Ovary (tissue), 9 donors: ENCODE results near the gene SMDT1. TPM values are rescaled to one million over a fixed set of nuclear protein-coding genes. Genes with fewer than 3 reads are reported as not detected.
A peak's percentile ranks its signal among the peaks of the same experiment; 100 is the strongest.
"Not testable (repeated sequence)": the region's sequence is repeated elsewhere in the genome, so short reads cannot be mapped to it uniquely, and the experiment has no call there.

ENCODE experiments used
- DNase-seq, 5 donors: peaks; one replicate each; pipeline ENCODE4 v3.0.0-alpha.2; 2019 to 2020
- H3K27ac ChIP-seq, 2 donors: fragments of 200-600 bp; one replicate each; pipeline versions ENCODE4 v1.5.1 to v1.8.0; 2019 to 2022
- H3K27me3 ChIP-seq: fragments of 200-600 bp; one replicate; pipeline ENCODE4 v1.8.0; 2022
- H3K36me3 ChIP-seq: fragments of 200-600 bp; sonication (generic); one replicate; pipeline ENCODE4 v1.5.1; 2019
- H3K4me1 ChIP-seq: one replicate; pipeline ENCODE4 v1.8.1; 2013; ENCODE audit warnings: mild to moderate bottlenecking, moderate library complexity; ENCODE audit not compliant: insufficient read depth
- H3K4me3 ChIP-seq: fragments of 200-600 bp; sonication (generic); one replicate; pipeline ENCODE4 v1.5.1; 2017
- H3K9me3 ChIP-seq, 2 donors: fragments of 200-600 bp in 1 of 2; sonication (generic) in 1 of 2; one replicate each; pipeline versions ENCODE4 v1.5.1 to v1.8.1; 2013 to 2019; ENCODE audit warnings: mild to moderate bottlenecking in 1 of 2, moderate library complexity in 1 of 2
- CTCF ChIP-seq, 3 donors: fragments of 450-650 bp in 2 of 3; fragments of 200-600 bp in 1 of 3; IDR thresholded peaks; one replicate each; pipeline versions ENCODE4 v1.5.1 to v1.8.0; 2016 to 2022; ENCODE audit warnings: antibody characterized with exemption in 3 of 3, mild to moderate bottlenecking in 1 of 3
- EP300 ChIP-seq: sonication (generic); formaldehyde crosslinking; IDR thresholded peaks from one replicate; pipeline ENCODE4 v1.6.1; 2017; ENCODE audit warnings: antibody characterized with exemption
- POLR2A ChIP-seq: fragments of 450-650 bp; IDR thresholded peaks from one replicate; pipeline ENCODE4 v1.6.1; 2017; ENCODE audit warnings: antibody characterized with exemption, mild to moderate bottlenecking, moderate library complexity
- WGBS, 3 donors: extraction: QIAGEN DNeasy Blood & Tissue Kit in 1 of 3; methylation state at CpG; one replicate each; pipeline versions ENCODE4 v1.1.5 to v1.1.7; 2013 to 2017; 5-methylcytosine and 5-hydroxymethylcytosine counted together
- intact Hi-C, 4 donors: fragments of 100-400 bp; cut with DNase I; formaldehyde crosslinking; loops; one replicate each; pipeline versions ENCODE4 v1.11.0 to v1.15.1; 2022 to 2023
- polyA plus RNA-seq, 2 donors: library from polyadenylated mRNA; stranded (reverse); fragments of 200-250 nt in 1 of 2; fragments of 350-450 nt in 1 of 2; fragmentation: Illumina TruSeq in 1 of 2; extraction: RNeasy Lipid Tissue Mini Kit (QIAGEN cat#74804) in 1 of 2; gene quantifications; one replicate each; pipeline ENCODE4 v1.2.3, GENCODE V29; 2013 to 2014
- total RNA-seq, 7 donors: library from RNA; depleted of rRNA in 2 of 7; stranded (reverse); fragments of >200 nt in 2 of 7; fragmentation: NEBNext Ultra II Directional in 3 of 7; extraction: Animal tissue kit (Norgen Biotek cat#: 25700) in 3 of 7; gene quantifications; one replicate each; pipeline versions ENCODE4 v1.1.0 to v1.2.4, GENCODE V29; 2016 to 2023
- donor health status: DM: no; HTN: no; CAD: no; lungs with moderate emphysema.
- donor health status: DM: no; HTN: no; CAD: no.
- donor health status: Bipolar disorder and iron deficiency.
- donor health status: DM: yes; HTN: yes; CAD: no.
- donor health status: DM: no; HTN: no; CAD: no.
- donor health status: DM: yes; HTN: yes; CAD: no.

The SMDT1 gene
- total and polyA plus RNA-seq, 9 donors: 26.3 to 287 (median 130) TPM

GRCh38 chr22:42114721-42115120, 35.2 kb downstream of the SMDT1 start:
- TF ChIP-seq CTCF (IDR thresholded peaks at IDR 0.05): no peak
- TF ChIP-seq EP300: no peak
- TF ChIP-seq POLR2A: no peak
- WGBS, 3 donors: 93 to 95% (median 94%) methylated on average over 7 of the region's 7 CpGs
- peaks cover 1% of the 10 kb centered on the region for H3K4me1 ChIP-seq
- H3K9me3 ChIP-seq: peaks cover 0 to 3% of the 10 kb centered on the region in 2 donors
- no peaks in the 10 kb centered on the region for H3K36me3 ChIP-seq
- intact Hi-C loops: no loop called here
- H3K27ac ChIP-seq: no peak overlapping the region
- H3K4me3 ChIP-seq: no peak overlapping the region
- H3K27me3 ChIP-seq: no peaks in the 10 kb centered on the region
- no peak for DNase-seq

DNA sequence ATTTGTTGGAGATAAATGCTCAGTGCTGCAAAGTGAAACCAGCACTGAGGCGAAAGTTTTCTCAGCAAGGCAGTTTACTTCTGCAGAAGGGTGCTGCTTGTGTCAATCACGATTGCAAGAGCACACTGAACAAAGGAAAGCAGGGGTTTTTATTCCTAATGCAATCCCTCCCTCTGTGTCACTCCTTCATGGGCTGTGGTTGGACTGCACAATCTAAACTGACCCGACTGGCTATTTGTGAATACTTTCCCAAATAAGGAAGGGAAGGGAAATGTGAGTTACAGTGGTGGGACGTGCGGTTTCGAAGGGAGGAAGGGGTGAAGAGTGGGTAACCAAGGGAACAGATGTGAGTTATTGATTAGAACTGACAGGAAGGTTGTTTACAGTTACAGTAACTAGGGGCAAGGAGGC, 35.9 kb downstream of the SMDT1 start:
- H3K9me3 ChIP-seq, H3K27ac ChIP-seq, H3K4me1 ChIP-seq, H3K27me3 ChIP-seq, H3K4me3 ChIP-seq, H3K36me3 ChIP-seq, DNase-seq, intact Hi-C loops: not testable (repeated sequence)
- WGBS, 3 donors: 84 to 89% (median 89%) methylated on average over 6 of the region's 6 CpGs

GRCh38 chr22:42116848-42117424, 37.4 kb downstream of the SMDT1 start:
- peaks cover 1% of the 10 kb centered on the region for H3K4me1 ChIP-seq
- no peak overlapping the region for H3K4me3 ChIP-seq
- H3K36me3 ChIP-seq: no peaks in the 10 kb centered on the region
- peaks cover 0 to 3% of the 10 kb centered on the region in 2 donors for H3K9me3 ChIP-seq
- TF ChIP-seq POLR2A (no peak), CTCF (IDR thresholded peaks at IDR 0.05) (no peak), EP300 (no peak)
- no peak overlapping the region for H3K27ac ChIP-seq
- intact Hi-C loops: no loop called here
- H3K27me3 ChIP-seq: no peaks in the 10 kb centered on the region
- no peak for DNase-seq
- WGBS, 3 donors: 88 to 91% (median 90%) methylated on average over 4 of the region's 4 CpGs

DNA sequence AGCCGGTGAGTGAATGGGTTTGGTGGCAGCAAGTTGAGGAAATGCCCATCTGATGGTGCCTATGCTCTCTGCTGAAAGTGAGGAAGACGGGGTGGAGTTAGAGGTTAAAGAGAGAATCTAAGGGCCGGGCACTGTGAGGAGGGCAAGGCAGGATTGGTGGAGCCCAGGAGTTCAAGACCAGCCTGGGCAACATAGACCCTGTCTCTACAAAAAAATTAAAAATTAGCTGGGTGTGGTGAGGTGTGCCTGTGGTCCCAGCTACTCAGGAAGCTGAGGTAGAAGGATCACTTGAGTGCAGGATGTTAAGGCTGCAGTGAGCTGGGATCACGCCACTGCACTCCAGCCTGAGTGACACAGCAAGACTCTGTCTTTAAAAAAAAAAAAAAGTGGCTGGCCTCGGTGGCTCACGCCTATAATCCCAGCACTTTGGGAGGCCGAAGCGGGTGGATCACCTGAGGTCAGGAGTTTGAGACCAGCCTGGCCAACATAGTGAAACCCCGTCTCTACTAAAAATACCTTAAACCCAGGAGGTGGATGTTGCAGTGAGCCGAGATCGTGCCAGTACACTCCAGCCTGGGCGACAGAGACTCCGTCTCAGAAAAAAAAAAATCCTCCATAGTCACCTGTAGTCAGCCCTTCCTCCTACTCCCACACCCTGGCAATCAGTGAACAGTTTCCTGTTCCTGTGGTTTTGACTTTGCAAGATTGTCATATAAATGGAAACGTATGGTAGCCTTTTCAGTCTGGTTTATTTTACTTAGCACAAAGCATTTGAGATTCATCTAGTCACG, 40.9 kb downstream of the SMDT1 start:
- H3K36me3 ChIP-seq, H3K27me3 ChIP-seq, H3K9me3 ChIP-seq, H3K4me1 ChIP-seq, H3K4me3 ChIP-seq, intact Hi-C loops, H3K27ac ChIP-seq, DNase-seq: not testable (repeated sequence)
- 86 to 91% (median 87%) methylated on average over 15 of the region's 15 CpGs for WGBS, 3 donors

- H3K36me3 ChIP-seq, H3K27me3 ChIP-seq, H3K27ac ChIP-seq, DNase-seq, H3K9me3 ChIP-seq, H3K4me3 ChIP-seq, intact Hi-C loops, H3K4me1 ChIP-seq: not testable (repeated sequence)
- WGBS, 3 donors: no CpG with 5 or more reads among the region's 4 CpGs
Observed at GRCh38 chr22:42123529-42123928, 44.0 kb downstream of the SMDT1 start.

- no peak for DNase-seq
- Histone ChIP-seq H3K27me3 (no peaks in the 10 kb centered on the region), H3K27ac (no peak overlapping the region), H3K4me3 (no peak overlapping the region), H3K36me3 (no peaks in the 10 kb centered on the region), H3K9me3 (no peaks in the 10 kb centered on the region), H3K4me1 (no peaks in the 10 kb centered on the region)
- intact Hi-C loops: no loop called here
- TF ChIP-seq EP300: no peak
- no peak for TF ChIP-seq POLR2A
- TF ChIP-seq CTCF (IDR thresholded peaks at IDR 0.05): no peak
- 81 to 88% (median 87%) methylated on average over 15 to 16 of the region's 16 CpGs for WGBS, 3 donors
Observed at GRCh38 chr22:42127606-42128005, 48.1 kb downstream of the SMDT1 start.

GRCh38 chr22:42128007-42128406, 48.5 kb downstream of the SMDT1 start:
- 65 to 82% (median 74%) methylated on average over 13 of the region's 13 CpGs for WGBS, 3 donors
- H3K27ac ChIP-seq, H3K4me1 ChIP-seq, H3K4me3 ChIP-seq, DNase-seq, intact Hi-C loops, H3K9me3 ChIP-seq, H3K36me3 ChIP-seq, H3K27me3 ChIP-seq: not testable (repeated sequence)

GRCh38 chr22:42128776-42129694, 49.5 kb downstream of the SMDT1 start:
- intact Hi-C loops, H3K27me3 ChIP-seq, H3K4me1 ChIP-seq, H3K36me3 ChIP-seq, H3K27ac ChIP-seq, H3K4me3 ChIP-seq, H3K9me3 ChIP-seq: not testable (repeated sequence)
- 57 to 82% (median 67%) methylated on average over 59 to 65 of the region's 65 CpGs for WGBS, 3 donors
- DNase-seq: peak in 1 of 5 donors; percentile 59
